ENCODE data around the gene CAPZA1.

CAPZA1 gene

GRCh38 chr1:112702420-112703261 is 83.0 kb downstream of the CAPZA1 start:
- DNase-seq, result no peak

DNA sequence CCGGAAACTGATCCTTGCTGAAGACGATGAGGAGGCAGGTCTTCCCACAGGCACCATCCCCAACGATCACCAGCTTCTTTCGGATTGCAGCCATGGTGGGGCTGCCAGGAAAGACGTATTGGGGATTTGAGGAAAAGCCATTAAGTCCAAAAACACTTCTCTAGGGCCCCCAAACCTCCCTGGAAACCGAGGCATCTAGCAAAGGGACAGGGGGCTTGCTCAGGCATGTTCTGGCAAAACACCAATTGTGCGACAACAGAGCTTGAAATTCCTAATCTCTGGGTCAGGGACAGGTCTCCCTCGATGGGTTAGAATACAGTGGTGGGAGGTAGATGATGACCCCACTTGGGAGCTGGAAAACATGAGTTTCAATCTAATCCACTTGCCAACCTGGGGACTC is 84.1 kb downstream of the CAPZA1 start:
- no peak for DNase-seq

GRCh38 chr1:112704391-112704933 is 84.8 kb downstream of the CAPZA1 start:
- DNase-seq, result no peak

GRCh38 chr1:112704934-112705627 is 85.4 kb downstream of the CAPZA1 start:
- DNase-seq, result peak; percentile 66

DNA sequence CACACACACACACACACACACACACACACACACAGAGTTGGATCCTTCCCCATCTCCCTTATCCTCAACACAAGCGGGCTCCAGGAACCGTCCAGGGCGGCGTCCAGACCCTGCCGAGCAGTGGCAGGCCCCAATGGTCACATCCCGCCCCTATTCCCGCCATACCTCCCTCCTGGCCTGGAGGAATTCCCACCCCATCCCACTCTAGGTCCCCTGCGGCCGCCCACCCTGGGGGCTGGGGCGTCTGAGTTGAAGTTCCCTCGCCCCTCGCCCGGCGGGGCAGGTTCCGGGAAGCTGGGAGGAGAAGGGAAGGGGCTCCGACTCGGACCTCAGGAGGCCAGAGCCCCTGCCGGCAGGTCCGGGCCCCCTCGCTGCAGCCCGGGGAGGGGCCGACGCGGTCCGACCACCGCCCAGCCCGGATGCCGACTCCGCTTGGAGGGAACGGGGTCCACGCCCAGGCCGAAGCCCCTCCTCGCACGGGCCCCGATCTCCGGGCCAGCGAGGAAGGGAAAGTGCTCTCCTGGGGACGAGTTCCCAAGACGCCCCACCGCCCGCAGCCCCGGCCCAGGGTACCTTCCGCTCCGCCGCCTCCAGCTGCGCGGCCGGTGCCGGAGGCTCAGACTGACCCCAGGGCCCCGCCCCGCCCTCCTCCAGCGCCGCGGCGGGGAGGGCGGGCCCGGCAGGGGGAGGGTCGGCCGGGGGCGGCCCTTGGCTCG is 87.0 kb downstream of the CAPZA1 start, which contains the start of gene RHOC:
TSS of gene RHOC (minus strand) at position 623 of the 716 bp plus-strand sequence. CDS start 3,328 bp downstream, outside the sequence.
- peak; percentile 45 for DNase-seq

GRCh38 chr1:112707221-112708001 is 87.8 kb downstream of the CAPZA1 start:
- peak; percentile 63 for DNase-seq

- no peak for DNase-seq
Observed at GRCh38 chr1:112708002-112708448, 88.4 kb downstream of the CAPZA1 start.

- no peak for DNase-seq
Observed at GRCh38 chr1:112708489-112708888, 88.9 kb downstream of the CAPZA1 start.

DNA sequence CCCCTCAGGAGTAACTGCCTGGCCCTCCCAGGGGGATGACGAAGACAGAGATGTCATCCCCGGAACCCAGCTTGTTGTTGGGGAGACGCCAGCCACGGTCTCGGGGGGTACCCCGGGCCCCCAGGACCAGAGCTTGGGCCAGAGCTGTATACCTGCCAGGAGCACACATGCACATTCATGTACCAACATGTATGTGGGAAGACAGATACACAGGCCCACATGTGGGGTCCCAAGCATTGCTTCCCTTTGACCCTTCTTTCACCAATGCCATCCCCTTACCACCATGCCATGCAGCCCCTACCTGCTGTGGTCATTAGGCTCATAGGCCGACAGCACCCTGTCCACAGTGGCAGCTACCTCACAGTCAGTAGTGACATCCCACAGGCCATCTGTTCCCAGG is 90.5 kb downstream of the CAPZA1 start:
- no peak for DNase-seq

DNA sequence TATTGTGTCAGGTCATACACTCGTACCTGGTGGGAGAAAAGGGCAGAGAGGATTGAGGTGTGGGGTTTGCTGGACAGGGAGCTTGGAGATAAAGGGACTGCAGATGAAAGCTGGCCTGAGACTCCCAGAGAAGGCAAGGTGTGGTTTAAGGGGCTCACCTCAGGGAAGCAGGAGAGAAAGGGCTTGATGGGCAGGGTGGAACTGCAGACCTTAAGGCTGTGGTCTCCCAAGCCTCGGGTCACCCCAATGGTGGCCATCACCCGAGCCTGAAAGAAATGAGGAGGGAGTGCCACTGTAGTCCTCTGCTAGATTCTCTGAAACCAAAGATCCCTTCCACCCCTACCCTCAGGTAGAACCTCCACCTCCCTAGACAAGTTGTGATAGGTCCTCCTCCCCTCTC is 91.0 kb downstream of the CAPZA1 start:
- no peak for DNase-seq

DNA sequence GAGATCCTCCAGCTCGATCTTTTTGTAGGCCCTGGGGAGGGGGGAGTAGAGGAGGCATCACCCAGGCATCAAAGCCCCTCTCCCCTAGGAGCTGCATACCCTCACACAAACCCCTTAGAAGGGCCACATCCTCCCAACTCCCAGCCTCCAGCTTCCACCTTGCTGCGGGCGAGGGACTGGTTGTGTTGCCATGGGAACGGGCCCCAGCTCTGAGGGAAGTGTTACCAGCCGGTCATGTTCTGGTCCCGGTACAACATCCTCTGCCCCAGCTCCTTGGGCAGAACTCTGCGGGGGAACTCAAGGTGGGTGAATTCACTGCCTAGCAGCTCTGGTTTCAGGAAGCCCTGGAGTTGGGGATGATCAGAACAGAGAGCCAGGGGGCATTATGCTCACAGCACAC is 91.4 kb downstream of the CAPZA1 start:
- no peak for DNase-seq

GRCh38 chr1:112711670-112712069 is 92.0 kb downstream of the CAPZA1 start:
- DNase-seq, result no peak

DNA sequence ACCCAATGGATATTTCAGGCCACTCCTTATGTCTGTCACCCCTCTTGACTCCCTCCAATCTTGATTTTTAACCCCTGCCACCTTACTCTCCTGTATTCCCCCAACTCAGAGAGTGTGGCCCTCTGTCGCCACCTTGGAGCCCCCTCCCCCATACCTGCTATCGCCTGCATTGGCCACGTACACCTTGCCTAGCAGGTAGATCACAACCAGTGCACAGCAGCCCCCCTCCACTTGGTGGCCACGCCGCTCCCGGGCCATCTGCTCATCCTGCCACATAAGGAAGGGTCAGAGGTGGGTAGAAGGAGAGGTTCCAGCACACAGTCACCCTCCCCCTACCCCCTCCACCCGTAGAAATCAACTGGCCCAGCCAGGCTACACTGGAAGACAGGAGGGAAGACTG is 92.6 kb downstream of the CAPZA1 start:
- DNase-seq, result no peak

DNA sequence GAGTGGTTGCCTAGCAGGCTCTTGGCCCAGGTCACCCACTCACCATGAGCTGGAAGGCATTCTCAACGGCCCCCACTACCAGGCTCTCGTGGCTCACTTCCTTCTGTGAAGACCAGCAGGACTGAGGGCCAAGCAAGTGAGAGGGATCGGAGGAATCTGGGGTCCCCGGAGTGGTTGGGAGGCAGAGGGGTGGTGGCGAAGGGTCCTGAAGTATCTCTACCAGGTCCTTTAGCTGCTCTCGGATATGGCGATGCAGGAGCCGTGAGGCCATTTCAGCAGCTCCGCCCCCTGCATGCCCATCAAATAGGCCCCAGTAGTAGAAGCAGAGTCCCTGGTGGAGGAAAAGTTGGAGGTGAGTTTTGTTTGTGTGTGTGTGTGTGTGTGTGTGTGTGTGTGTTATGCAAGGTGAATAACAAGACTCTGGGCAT is 93.1 kb downstream of the CAPZA1 start:
- no peak for DNase-seq

DNA sequence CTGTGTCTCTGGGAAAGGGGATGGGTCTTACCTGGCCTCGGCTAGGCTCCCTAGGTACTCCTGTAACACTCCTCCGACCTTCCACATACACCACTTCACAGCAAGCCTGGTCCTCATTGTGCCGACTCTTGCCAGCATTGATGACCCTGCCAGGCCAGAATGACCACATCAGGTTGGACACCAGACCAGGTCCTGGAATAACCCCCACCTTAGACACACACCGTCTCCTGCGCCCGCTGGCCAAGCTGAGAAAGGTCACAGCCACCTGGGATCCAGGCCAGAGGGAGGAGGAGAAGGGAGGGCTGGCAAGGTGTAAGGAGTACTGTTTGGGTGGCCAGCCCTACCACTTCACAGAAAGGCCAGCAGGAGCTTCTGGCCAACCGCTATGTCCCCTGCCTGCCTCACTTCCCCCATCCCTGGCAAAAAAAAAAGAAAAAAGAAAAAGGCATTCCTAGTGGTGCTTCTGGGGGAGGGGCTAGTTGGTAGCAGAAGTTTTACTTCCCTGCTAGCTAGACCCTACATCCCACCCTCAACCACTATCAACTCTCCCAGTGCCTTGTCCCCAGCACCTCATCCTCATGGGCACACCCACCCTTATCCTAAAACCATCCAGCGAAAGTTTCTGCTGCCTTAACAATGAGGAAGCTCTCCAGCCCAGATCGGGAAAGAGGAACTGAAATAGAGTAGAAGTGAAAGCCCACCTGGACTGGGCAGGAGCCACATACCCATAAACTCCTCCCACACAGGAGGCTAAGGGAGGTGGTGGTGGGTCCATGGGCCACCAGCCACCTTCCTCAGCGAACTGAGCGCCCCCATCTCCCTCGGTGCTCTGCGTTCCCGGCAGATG is 94.1 kb downstream of the CAPZA1 start:
- DNase-seq, result no peak

DNA sequence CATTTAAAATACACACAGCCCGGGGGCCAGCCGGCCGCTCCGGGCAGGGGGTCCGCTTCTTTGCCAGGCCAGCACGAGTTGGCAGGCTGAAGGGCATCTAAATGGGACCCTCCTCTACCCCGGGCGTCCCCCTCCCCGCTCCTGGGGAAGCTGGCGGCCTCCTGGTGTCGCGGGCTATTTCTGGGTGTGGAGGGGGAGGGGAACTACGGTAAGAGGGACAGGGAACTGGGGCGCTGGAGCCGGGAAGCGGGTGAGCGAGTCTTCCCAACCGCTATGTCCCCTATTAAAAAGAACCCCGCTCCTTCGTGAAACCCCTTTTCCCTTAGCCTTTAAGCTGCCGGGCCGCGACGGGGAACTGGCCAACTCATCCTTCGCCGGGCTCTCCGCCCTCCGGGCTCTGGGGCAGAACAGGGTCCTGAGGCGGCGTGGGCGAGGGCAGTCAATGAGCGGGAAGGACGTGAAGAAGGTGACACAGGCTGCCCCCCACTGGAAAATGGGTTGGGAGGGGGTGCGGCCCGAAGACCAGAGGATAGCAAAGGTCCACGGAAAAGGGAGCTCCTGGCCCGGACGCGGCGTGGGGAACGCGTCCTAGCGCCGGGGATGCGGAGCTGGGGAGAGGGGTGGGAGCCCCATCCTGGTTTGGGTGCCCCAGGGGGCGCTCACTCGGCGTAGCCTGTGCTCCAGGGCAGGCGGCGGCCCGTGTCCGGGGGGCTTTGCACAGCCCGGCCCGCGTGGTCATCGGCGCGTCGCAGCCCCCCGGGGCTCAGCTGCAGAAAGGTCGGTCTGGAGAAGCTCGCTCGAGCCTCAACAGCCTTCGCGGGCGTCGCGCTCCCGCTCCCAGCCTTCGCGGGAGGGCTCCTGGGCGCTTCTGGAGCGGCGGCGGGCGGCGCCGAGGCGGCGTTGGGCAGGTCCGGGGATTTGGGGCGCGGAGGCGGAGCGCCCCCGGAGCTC is 95.0 kb downstream of the CAPZA1 start:
- DNase-seq, result peak; percentile 10

DNA sequence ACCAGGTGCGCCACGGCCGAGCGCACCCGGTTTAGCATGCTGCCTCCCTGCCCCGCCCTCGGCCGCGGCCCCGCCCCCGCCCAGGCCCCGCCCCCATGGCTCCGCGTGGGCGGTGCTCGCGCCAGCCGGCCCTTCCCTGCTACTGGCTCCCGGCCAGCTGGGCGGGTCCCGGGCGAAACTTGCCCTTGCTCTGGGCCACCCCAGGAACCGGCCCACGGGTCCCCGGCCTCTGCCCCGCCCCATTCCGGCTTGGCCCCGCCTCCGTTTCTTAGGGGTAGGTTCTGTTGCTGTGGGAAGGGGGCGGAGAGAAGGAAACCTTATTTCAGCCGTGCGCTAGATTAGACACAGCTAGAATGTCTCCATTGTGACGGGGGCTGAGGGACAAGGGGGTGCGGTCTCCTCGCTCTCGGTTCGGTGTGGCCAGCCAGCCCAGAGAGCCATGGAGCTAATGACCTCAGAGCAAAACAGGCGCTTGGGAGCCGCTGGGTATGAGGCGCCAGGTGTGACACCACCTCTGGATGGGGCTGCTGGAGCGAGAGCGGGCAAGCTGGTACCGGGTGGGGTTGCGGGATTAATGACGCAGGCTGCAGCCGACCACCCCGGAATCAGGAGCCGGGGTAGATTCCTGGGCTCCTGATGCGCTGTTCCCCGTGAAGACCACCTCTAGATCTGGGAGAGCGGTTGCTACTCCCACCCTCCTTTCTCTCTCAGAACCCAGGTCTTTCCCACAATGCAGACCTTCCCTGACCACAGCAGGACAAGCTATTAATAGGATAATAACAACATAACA is 95.8 kb downstream of the CAPZA1 start, which contains the start of gene PPM1J:
TSS of gene PPM1J (minus strand) at position 69 of the 790 bp plus-strand sequence. CDS start at position 38, 31 bp downstream.
- peak; percentile 99 for DNase-seq

- DNase-seq, result peak; percentile 81
Observed at GRCh38 chr1:112716133-112716720, 96.6 kb downstream of the CAPZA1 start.
